Dermis microvascular lymphatic vessel endothelial cell (primary cell): Measurements from ENCODE around the gene EIF6. TPM values are rescaled to one million over a fixed set of nuclear protein-coding genes. Genes with fewer than 3 reads are reported as not detected.

ENCODE experiments used
- total RNA-seq: library from RNA; depleted of rRNA; stranded (reverse); fragments of >200 nt; gene quantifications from 2 replicates; pipeline ENCODE4 v1.2.1, GENCODE V29; 2014

Gene EIF6
- total RNA-seq, 1 donor from 2014 or later, result 173 TPM

Other genes starting within 250 kb of the EIF6 start
- gene TRPC4AP, start 192.0 kb downstream of the EIF6 start, total RNA-seq, result 68.9 and 99.4 TPM in 2 replicates
- 65.9 and 69.0 TPM in 2 replicates for gene EDEM2, start 137.4 kb downstream of the EIF6 start, total RNA-seq
- 83.1 and 217 TPM in 2 replicates for gene PROCR, start 112.7 kb downstream of the EIF6 start, total RNA-seq
- under 0.01 and 0.13 TPM in 2 replicates for gene MMP24, start 58.1 kb downstream of the EIF6 start, total RNA-seq
- 2.4 and 4.9 TPM in 2 replicates for gene MMP24OS, start 6.7 kb downstream of the EIF6 start, total RNA-seq
- gene FAM83C, start 7.7 kb upstream of the EIF6 start, total RNA-seq, result not detected in 2 replicates
- gene UQCC1, start 127.2 kb upstream of the EIF6 start, total RNA-seq, result 20.8 and 21.6 TPM in 2 replicates
- gene GDF5, start 153.5 kb upstream of the EIF6 start, total RNA-seq, result not detected in 2 replicates
- gene CEP250, start 170.8 kb upstream of the EIF6 start, total RNA-seq, result 6.7 and 7.3 TPM in 2 replicates
- not detected in 2 replicates for gene C20orf173, start 244.9 kb upstream of the EIF6 start, total RNA-seq